SU-DHL-6 (cell line): ENCODE data around the gene RHOB.

Experiments used
- H2AFZ ChIP-seq: fragments of 200-600 bp; sonication (generic); 2 replicates; pipeline ENCODE4 v1.6.1; 2014; ENCODE audit warnings: low read depth, mild to moderate bottlenecking, moderate library complexity, mixed read lengths, antibody characterized with exemption, low read length; ENCODE audit not compliant: severe bottlenecking
- H3F3A ChIP-seq: fragments of 200-600 bp; shearing (Covaris generic); 2 replicates; pipeline ENCODE4 v1.6.0; 2016; ENCODE audit warnings: antibody characterized with exemption, mild to moderate bottlenecking; ENCODE audit not compliant: insufficient read depth
- H3K27ac ChIP-seq: fragments of 200-600 bp; sonication (generic); 2 replicates; pipeline ENCODE4 v1.5.1; 2016; ENCODE audit warnings: low read depth, mild to moderate bottlenecking, low read length, moderate library complexity, mixed read lengths
- H3K27me3 ChIP-seq: fragments of 200-600 bp; sonication (generic), shearing (Covaris generic); 2 replicates; pipeline ENCODE4 v1.6.0; 2014; ENCODE audit warnings: mild to moderate bottlenecking, low read length
- H3K36me3 ChIP-seq: fragments of 200-600 bp; sonication (generic); 2 replicates; pipeline ENCODE4 v1.6.1; 2014; ENCODE audit warnings: mild to moderate bottlenecking, low read length, mixed read lengths
- H3K4me2 ChIP-seq: fragments of 300-600, 200-600 bp; shearing (Covaris generic), sonication (generic); 2 replicates; pipeline ENCODE4 v1.6.0; 2014; ENCODE audit warnings: low read length, low read depth, mild to moderate bottlenecking; ENCODE audit not compliant: poor library complexity, severe bottlenecking
- H3K4me3 ChIP-seq: fragments of 200-600 bp; sonication (generic); 2 replicates; pipeline ENCODE4 v1.5.1; 2014; ENCODE audit warnings: antibody characterized with exemption, low read length, mild to moderate bottlenecking, mixed read lengths; ENCODE audit not compliant: insufficient read depth, poor library complexity, severe bottlenecking
- H3K79me2 ChIP-seq: fragments of 200-600 bp; sonication (generic); 2 replicates; pipeline ENCODE4 v1.6.1; 2014; ENCODE audit warnings: mild to moderate bottlenecking, low read length, moderate library complexity; ENCODE audit not compliant: insufficient read depth
- H3K9ac ChIP-seq: fragments of 200-600 bp; sonication (generic); 2 replicates; pipeline ENCODE4 v1.7.0; 2014; ENCODE audit warnings: mild to moderate bottlenecking, low read length
- H3K9me2 ChIP-seq: fragments of 200-600 bp; sonication (generic); replicated peaks from 2 replicates; pipeline ENCODE4 v1.6.1; 2014; ENCODE audit warnings: low read length; ENCODE audit not compliant: insufficient read depth
- H3K9me3 ChIP-seq: fragments of 200-600 bp; sonication (generic); 2 replicates; pipeline ENCODE4 v1.6.1; 2014; ENCODE audit warnings: low read length, mixed read lengths; ENCODE audit not compliant: insufficient read depth
- H4K20me1 ChIP-seq: fragments of 200-600 bp; sonication (generic); 2 replicates; pipeline ENCODE4 v1.6.1; 2014; ENCODE audit warnings: low read depth, mild to moderate bottlenecking, antibody characterized with exemption, low read length, moderate library complexity, mixed read lengths
- CTCF ChIP-seq: fragments of 200-600 bp; sonication (generic); IDR thresholded peaks from one replicate; pipeline ENCODE4 v1.5.1; 2017; ENCODE audit warnings: antibody characterized with exemption, mild to moderate bottlenecking, low read length, moderate library complexity; ENCODE audit not compliant: insufficient read depth, poor library complexity, severe bottlenecking
- EZH2phosphoT487 ChIP-seq: fragments of 200-600 bp; sonication (generic), shearing (Covaris generic); conservative IDR thresholded peaks from 2 replicates; pipeline ENCODE4 v1.6.1; 2018; ENCODE audit warnings: mild to moderate bottlenecking, antibody characterized with exemption, low read length, moderate library complexity, mixed read lengths

Gene RHOB

GRCh38 chr2:20439503-20439902 lies 7.4 kb upstream of the RHOB start:
- H3K9me3 ChIP-seq: no peaks in the 10 kb centered on the region
- H3K4me2 ChIP-seq: no peak overlapping the region
- no peak overlapping the region for H3K4me3 ChIP-seq
- no peak for TF ChIP-seq EZH2phosphoT487
- no peak for TF ChIP-seq CTCF
- no peaks in the 10 kb centered on the region for H3K79me2 ChIP-seq
- no peaks in the 10 kb centered on the region for H3K36me3 ChIP-seq
- H3F3A ChIP-seq: no peaks in the 10 kb centered on the region
- H2AFZ ChIP-seq: no peak overlapping the region
- H3K27ac ChIP-seq: no peak overlapping the region
- no peaks in the 10 kb centered on the region for H4K20me1 ChIP-seq
- H3K9ac ChIP-seq: no peak overlapping the region
- no peaks in the 10 kb centered on the region for H3K27me3 ChIP-seq
- H3K9me2 ChIP-seq: no peaks in the 10 kb centered on the region

- Histone ChIP-seq H4K20me1 (no peaks in the 10 kb centered on the region), H3F3A (no peaks in the 10 kb centered on the region), H3K9me3 (no peaks in the 10 kb centered on the region), H3K79me2 (no peaks in the 10 kb centered on the region), H3K36me3 (no peaks in the 10 kb centered on the region), H3K27me3 (no peaks in the 10 kb centered on the region), H2AFZ (no peak overlapping the region), H3K27ac (no peak overlapping the region), H3K4me3 (no peak overlapping the region), H3K9me2 (no peaks in the 10 kb centered on the region), H3K9ac (no peak overlapping the region), H3K4me2 (no peak overlapping the region)
- TF ChIP-seq EZH2phosphoT487 (no peak), CTCF (no peak)
These were observed 6.8 kb upstream of the RHOB start for GRCh38 chr2:20440001-20440560.

- no peaks in the 10 kb centered on the region for H3K9me3 ChIP-seq
- no peaks in the 10 kb centered on the region for H3K27me3 ChIP-seq
- H3K4me2 ChIP-seq: no peak overlapping the region
- no peaks in the 10 kb centered on the region for H3K79me2 ChIP-seq
- H4K20me1 ChIP-seq: no peaks in the 10 kb centered on the region
- no peak overlapping the region for H3K9ac ChIP-seq
- H2AFZ ChIP-seq: no peak overlapping the region
- no peak overlapping the region for H3K27ac ChIP-seq
- TF ChIP-seq CTCF (peak; percentile 48), EZH2phosphoT487 (no peak)
- no peak overlapping the region for H3K4me3 ChIP-seq
- no peaks in the 10 kb centered on the region for H3F3A ChIP-seq
- no peaks in the 10 kb centered on the region for H3K36me3 ChIP-seq
- no peaks in the 10 kb centered on the region for H3K9me2 ChIP-seq
These were observed 3.5 kb upstream of the RHOB start for GRCh38 chr2:20443276-20443920.
